A549 treated with CORT108297 at 1 μM for 4 hours (cell line): ENCODE data around the gene TEN1. TPM values are rescaled to one million over a fixed set of nuclear protein-coding genes. Genes with fewer than 3 reads are reported as not detected.

Experiments
- total RNA-seq: library from RNA; stranded (reverse); fragments of 200-300 nt; extraction: Qiagen RNA extraction; gene quantifications from 5 replicates; pipeline ENCODE4 v1.2.3, GENCODE V29; 2022

Gene TEN1
- 20.9 to 27.4 TPM (median 26.0 TPM) in 5 replicates for total RNA-seq

GRCh38 chr17:75978938-75979704, at the start of gene TEN1, which contains the start of gene ACOX1:
Gene TEN1 (plus strand): TSS chr17:75979240. CDS start chr17:75986193, 6,953 bp downstream.
Gene ACOX1 (minus strand): TSS chr17:75979166. CDS start chr17:75979073, 93 bp downstream.

DNA sequence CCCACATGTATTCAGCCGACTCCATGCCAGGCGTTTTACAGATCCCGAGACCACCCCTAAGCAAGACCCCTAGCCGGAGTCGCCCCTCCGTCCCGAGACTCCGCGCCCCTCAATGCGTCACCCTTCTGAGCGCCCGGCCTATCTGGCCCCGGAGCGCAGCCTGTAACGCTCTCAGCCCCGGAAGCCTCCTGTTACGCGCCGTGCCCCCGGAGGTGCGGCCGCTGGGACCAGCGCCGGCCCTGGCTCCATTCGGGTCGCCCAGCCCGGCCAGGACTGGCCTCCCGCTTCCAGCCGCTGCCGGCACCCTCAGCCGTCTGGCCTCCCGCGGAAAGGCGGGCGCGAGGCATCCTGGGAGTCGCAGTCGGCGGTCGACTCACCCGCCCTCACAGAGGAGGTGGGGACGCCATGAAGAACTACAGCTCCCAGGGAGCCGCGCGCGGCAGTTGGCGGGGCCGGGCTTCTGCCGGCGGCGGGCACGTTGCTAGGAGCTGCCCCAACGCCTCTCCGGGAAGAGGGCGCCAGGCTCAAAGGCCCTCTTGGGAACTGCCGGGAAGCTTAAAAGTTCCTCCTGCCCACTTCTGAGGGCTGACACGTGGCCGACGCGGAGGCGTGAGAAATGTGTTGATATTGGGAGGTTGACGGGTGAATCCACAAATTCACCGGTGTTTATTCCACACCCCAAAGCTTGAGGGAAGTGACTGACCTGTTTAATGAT, 38.2 kb upstream of the TEN1 start, which contains the start of gene FBF1:
Gene FBF1 (minus strand): TSS at position 316 of the 715 bp plus-strand sequence. CDS start 2,893 bp downstream, outside the sequence.

DNA sequence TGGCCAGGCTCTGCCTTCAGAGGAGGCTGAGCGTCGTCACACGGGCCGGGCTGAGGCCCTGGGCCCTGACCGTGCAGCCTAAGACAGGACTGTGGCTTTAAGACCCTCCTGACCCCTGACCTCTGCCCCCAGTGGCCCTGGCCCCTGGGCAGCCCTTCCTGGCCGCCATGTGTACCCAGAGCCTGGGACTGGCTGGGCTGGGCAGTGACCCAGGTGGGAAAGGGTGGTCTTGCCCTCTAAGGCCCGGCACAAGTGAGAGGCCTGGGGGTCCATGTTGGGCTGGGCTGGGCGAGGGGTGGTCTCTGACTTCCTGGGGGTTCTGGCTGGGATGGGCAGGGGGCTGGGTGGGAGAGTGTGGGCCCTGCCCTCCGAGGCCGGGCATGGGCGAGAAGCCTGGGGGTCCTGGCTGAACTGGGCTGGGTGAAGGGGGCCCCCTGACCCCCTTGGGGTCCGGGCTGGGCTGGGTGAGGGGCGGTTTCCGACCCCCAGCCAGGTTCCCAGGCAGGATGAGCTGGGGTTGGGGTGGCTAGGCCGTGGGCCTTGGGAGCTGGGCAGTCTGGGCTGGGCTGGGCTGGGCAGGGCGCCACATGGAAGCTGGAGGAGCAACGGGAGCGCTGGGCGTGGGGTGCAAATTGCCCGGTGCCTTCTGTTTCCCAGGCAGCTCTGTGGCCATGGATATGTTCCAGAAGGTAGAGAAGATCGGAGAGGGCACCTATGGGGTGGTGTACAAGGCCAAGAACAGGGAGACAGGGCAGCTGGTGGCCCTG, 21.9 kb downstream of the TEN1 start, which contains the start of gene CDK3:
Gene CDK3 (plus strand): TSS at position 101 of the 767 bp plus-strand sequence. CDS start 571 bp downstream, at position 672.

DNA sequence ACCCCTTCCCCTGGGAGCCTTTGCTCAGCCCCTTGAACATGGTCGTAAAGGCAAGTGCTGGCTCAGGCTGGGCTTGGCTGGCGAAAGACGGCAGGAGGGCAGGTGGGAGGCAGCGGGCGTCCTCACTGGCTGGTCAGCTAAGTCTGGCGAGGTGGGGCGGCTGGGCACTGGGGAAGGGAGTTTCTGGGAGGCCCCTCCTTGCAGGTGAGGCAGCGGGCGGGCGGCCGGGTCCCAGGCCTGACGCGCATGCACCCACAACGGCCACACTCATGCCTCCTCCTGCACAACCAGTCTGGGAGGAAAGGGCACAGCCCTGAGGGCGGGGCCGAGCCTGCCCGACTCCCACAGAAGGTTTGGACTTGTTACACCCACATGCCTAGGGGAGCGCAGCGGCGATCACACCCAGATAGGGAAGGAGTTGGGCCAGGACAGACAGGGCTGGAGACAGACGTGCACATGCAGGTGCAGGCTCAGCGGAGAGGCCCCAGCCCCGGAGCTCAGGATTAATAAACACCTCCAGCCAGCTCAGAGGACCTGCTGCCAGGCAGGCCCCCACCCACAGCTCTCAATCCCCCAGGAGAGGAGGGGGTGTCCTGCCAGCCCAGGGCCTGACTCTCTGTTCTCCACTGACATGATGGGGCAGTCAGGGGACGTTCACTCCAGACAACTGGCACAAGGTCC, 48.3 kb downstream of the TEN1 start, which contains the start of gene EVPL:
Gene EVPL (minus strand): TSS at position 148 of the 681 bp plus-strand sequence. CDS start 108 bp downstream, at position 40.

Other genes starting within 250 kb of the TEN1 start
- gene GALK1, start 214.0 kb upstream of the TEN1 start, total RNA-seq, result 46.3 to 80.1 TPM (median 72.6 TPM) in 5 replicates
- gene UNK, start 194.4 kb upstream of the TEN1 start, total RNA-seq, result 25.1 to 31.3 TPM (median 29.8 TPM) in 5 replicates
- gene UNC13D, start 134.8 kb upstream of the TEN1 start, total RNA-seq, result 4.5 to 5.2 TPM (median 5.0 TPM) in 5 replicates
- 90.8 to 108 TPM (median 95.9 TPM) in 5 replicates for gene WBP2, start 123.9 kb upstream of the TEN1 start, total RNA-seq
- 104 to 187 TPM (median 156 TPM) in 5 replicates for gene TRIM47, start 100.7 kb upstream of the TEN1 start, total RNA-seq
- gene TRIM65, start 82.3 kb upstream of the TEN1 start, total RNA-seq, result 28.5 to 44.5 TPM (median 38.4 TPM) in 5 replicates
- 89.3 to 135 TPM (median 123 TPM) in 5 replicates for gene MRPL38, start 74.4 kb upstream of the TEN1 start, total RNA-seq
- gene FBF1, start 38.2 kb upstream of the TEN1 start, total RNA-seq, result 5.3 to 10.9 TPM (median 9.6 TPM) in 5 replicates
- gene ACOX1, start 74 bp upstream of the TEN1 start, total RNA-seq, result 13.5 to 18.0 TPM (median 15.8 TPM) in 5 replicates
- 3.0 to 5.5 TPM (median 5.4 TPM) in 5 replicates for gene CDK3, start 21.6 kb downstream of the TEN1 start, total RNA-seq
- 12.0 to 19.5 TPM (median 18.2 TPM) in 5 replicates for gene EVPL, start 48.1 kb downstream of the TEN1 start, total RNA-seq
- gene SRP68, start 93.3 kb downstream of the TEN1 start, total RNA-seq, result 80.7 to 88.7 TPM (median 82.3 TPM) in 5 replicates
- 0.53 to 2.2 TPM (median 1.5 TPM) in 5 replicates for gene GALR2, start 95.5 kb downstream of the TEN1 start, total RNA-seq
- gene ZACN, start 99.9 kb downstream of the TEN1 start, total RNA-seq, result 0.16 to 0.35 TPM (median 0.29 TPM) in 5 replicates
- gene EXOC7, start 124.5 kb downstream of the TEN1 start, total RNA-seq, result 55.3 to 69.2 TPM (median 63.5 TPM) in 5 replicates
- gene FOXJ1, start 162.0 kb downstream of the TEN1 start, total RNA-seq, result 0.21 to 0.50 TPM (median 0.40 TPM) in 5 replicates